ENCODE results near the gene THSD7B.
"Not testable (repeated sequence)": the region's sequence is repeated elsewhere in the genome, so short reads cannot be mapped to it uniquely, and the experiment has no call there.

THSD7B gene

DNA sequence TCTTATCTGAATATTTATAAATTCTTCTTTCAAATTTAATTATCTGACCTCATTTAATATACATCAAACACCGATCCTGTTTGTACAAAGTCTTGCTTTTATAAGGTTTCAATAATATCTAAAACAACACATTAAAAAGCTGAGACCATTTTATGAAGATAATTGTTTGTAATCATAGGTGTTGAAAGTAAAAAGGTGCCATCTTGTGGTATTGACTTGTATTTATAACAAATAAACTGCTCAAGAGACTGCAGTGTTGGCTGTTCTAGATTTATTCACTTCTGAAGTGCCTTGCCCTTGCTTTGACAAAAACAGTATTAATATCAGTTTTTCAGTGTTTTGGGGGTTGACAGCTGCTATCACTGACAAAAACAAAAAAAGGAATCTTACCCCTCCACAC, 912.1 kb downstream of the THSD7B start:
- H3K4me3 ChIP-seq (ENCODE audit: low read depth, low read length): no peak overlapping the region
- TF ChIP-seq, protein P1, sequence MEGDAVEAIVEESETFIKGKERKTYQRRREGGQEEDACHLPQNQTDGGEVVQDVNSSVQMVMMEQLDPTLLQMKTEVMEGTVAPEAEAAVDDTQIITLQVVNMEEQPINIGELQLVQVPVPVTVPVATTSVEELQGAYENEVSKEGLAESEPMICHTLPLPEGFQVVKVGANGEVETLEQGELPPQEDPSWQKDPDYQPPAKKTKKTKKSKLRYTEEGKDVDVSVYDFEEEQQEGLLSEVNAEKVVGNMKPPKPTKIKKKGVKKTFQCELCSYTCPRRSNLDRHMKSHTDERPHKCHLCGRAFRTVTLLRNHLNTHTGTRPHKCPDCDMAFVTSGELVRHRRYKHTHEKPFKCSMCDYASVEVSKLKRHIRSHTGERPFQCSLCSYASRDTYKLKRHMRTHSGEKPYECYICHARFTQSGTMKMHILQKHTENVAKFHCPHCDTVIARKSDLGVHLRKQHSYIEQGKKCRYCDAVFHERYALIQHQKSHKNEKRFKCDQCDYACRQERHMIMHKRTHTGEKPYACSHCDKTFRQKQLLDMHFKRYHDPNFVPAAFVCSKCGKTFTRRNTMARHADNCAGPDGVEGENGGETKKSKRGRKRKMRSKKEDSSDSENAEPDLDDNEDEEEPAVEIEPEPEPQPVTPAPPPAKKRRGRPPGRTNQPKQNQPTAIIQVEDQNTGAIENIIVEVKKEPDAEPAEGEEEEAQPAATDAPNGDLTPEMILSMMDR (IDR thresholded peaks at IDR 0.05; ENCODE audit: control insufficient read depth, extremely low read depth, insufficient read depth): peak; percentile 33
- no peak for DNase-seq (ENCODE audit: low read depth)

- DNase-seq (ENCODE audit: low read depth): no peak
- TF ChIP-seq, protein P1 (IDR thresholded peaks at IDR 0.05; ENCODE audit: control insufficient read depth, extremely low read depth, insufficient read depth): no peak
These were observed 924.2 kb downstream of the THSD7B start for GRCh38 chr2:137689549-137689948.

DNA sequence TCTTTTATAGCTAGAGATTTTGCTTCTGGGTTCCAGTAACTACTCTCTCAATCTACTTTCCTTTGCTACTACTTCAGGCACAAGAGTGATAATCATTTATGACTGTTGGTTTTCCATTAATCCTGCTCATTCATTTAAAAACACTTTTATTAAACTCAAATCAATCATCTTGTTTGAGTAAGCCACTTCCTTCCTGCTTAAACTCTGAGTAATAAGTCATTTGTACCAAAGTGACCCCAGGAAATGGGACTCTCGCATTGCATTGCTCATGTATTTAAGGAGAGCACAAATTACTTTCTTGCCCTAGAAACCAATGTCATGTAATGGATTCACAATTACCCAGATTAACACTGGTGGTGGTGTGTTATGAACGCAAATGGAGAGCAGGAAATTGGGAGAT, 928.2 kb downstream of the THSD7B start:
- TF ChIP-seq, protein P1 (IDR thresholded peaks at IDR 0.05; ENCODE audit: control insufficient read depth, extremely low read depth, insufficient read depth): no peak
- no peak overlapping the region for H3K4me3 ChIP-seq (ENCODE audit: low read depth, low read length)
- no peak for DNase-seq (ENCODE audit: low read depth)

More at GRCh38 chr2:137689549-137689948, 924.2 kb downstream of the THSD7B start:
- no peak overlapping the region for H3K4me3 ChIP-seq (ENCODE audit: low read depth, low read length)

DNA sequence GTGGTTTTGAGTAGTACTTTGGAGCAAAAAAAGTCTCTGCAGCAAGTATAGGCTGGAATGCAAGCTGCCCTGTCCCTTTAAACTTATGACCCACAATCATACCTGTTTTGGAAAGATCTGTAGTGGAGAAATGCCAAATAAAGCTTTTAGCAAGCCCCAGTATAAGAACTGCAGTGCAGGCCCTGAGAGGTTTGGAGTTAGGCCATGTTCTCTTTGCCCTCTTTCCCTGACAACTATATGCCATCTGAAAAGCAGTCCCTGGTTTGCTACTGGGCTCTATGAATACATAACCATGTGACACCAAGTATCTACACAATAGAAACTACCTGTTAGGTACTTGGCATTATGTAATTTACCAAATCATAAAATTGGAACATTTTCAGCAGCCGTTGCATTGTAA, 931.6 kb downstream of the THSD7B start:
- DNase-seq (ENCODE audit: low read depth): no peak
- H3K4me3 ChIP-seq (ENCODE audit: low read depth, low read length): no peak overlapping the region
- TF ChIP-seq, protein P1 (IDR thresholded peaks at IDR 0.05; ENCODE audit: control insufficient read depth, extremely low read depth, insufficient read depth): no peak

DNA sequence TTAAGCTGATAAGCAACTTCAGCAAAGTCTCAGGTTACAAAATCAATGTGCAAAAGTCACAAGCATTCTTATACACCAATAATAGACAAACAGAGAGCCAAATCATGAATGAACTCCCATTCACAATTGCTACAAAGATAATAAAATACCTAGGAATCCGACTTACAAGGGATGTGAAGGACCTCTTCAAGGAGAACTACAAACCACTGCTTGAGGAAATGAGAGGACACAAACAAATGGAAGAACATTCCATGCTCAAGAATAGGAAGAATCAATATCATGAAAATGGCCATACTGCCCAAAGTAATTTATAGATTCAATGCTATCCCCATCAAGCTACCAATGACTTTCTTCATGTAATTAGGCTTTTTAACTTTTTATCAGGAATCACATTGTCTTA, 934.9 kb downstream of the THSD7B start:
- DNase-seq (ENCODE audit: low read depth); H3K4me3 ChIP-seq (ENCODE audit: low read depth, low read length): not testable (repeated sequence)

- no peak for DNase-seq (ENCODE audit: low read depth)
- TF ChIP-seq, protein P1 (IDR thresholded peaks at IDR 0.05; ENCODE audit: control insufficient read depth, extremely low read depth, insufficient read depth): no peak
- H3K4me3 ChIP-seq (ENCODE audit: low read depth, low read length): no peak overlapping the region
These were observed 935.3 kb downstream of the THSD7B start for GRCh38 chr2:137700681-137701080.

GRCh38 chr2:137705296-137705695, 940.0 kb downstream of the THSD7B start:
- no peak overlapping the region for H3K4me3 ChIP-seq (ENCODE audit: low read depth, low read length)
- TF ChIP-seq, protein P1 (IDR thresholded peaks at IDR 0.05; ENCODE audit: control insufficient read depth, extremely low read depth, insufficient read depth): no peak
- no peak for DNase-seq (ENCODE audit: low read depth)

Data from LNCaP clone FGC (cell line).